SK-N-SH treated with all-trans-retinoic acid at 6 μM for 48 hours (cell line): ENCODE measurements around the gene BPIFB4.
A peak's percentile ranks its signal among the peaks of the same experiment; 100 is the strongest.

Experiments used
- ATAC-seq: fragments of 200-7000 bp; cut with Tn5 transposase; 3 replicates; pipeline ENCODE4 v1.9.1; 2020; ENCODE audit warnings: mild to moderate bottlenecking, moderate library complexity
- ARNTL ChIP-seq: fragments of 450-650 bp; formaldehyde crosslinking; IDR thresholded peaks from 2 replicates; pipeline ENCODE4 v1.5.0; 2020; ENCODE audit warnings: low read depth, mild to moderate bottlenecking, moderate library complexity, borderline replicate concordance
- BACH2 ChIP-seq: fragments of 250-450 bp; sonication (Bioruptor Pico); IDR thresholded peaks from 2 replicates; pipeline ENCODE4 v1.9.0; 2021; ENCODE audit warnings: mild to moderate bottlenecking, borderline replicate concordance
- CSDC2 ChIP-seq: fragments of 250-450 bp; sonication (Bioruptor Pico); IDR thresholded peaks from 2 replicates; pipeline ENCODE4 v1.5.0; 2020; ENCODE audit warnings: mild to moderate bottlenecking, moderate library complexity
- ESRRG ChIP-seq: fragments of 250-450 bp; sonication (Bioruptor Pico); IDR thresholded peaks from 2 replicates; pipeline ENCODE4 v1.6.1; 2021; ENCODE audit warnings: mild to moderate bottlenecking
- GLIS3 ChIP-seq: fragments of 250-450 bp; sonication (Bioruptor Pico); IDR thresholded peaks from 2 replicates; pipeline ENCODE4 v1.5.0; 2020; ENCODE audit warnings: mild to moderate bottlenecking, moderate library complexity
- ISL1 ChIP-seq: fragments of 250-450 bp; sonication (Bioruptor Pico); IDR thresholded peaks from 2 replicates; pipeline ENCODE4 v2.1.2; 2022; ENCODE audit warnings: mild to moderate bottlenecking, moderate library complexity
- PPARA ChIP-seq: fragments of 250-450 bp; sonication (Bioruptor Pico); IDR thresholded peaks from 2 replicates; pipeline ENCODE4 v1.5.0; 2020; ENCODE audit warnings: mild to moderate bottlenecking, borderline replicate concordance
- RARB ChIP-seq: fragments of 250-450 bp; sonication (Bioruptor Pico); IDR thresholded peaks from 2 replicates; pipeline ENCODE4 v1.8.0; 2021; ENCODE audit warnings: mild to moderate bottlenecking, moderate library complexity
- SNAI2 ChIP-seq: fragments of 250-450 bp; sonication (Bioruptor Pico); IDR thresholded peaks from 2 replicates; pipeline ENCODE4 v1.5.0; 2020; ENCODE audit warnings: mild to moderate bottlenecking, moderate library complexity
- TCF4 ChIP-seq: fragments of 250-450 bp; sonication (Bioruptor Pico); IDR thresholded peaks from 2 replicates; pipeline ENCODE4 v1.8.0; 2021; ENCODE audit warnings: mild to moderate bottlenecking, moderate library complexity, borderline replicate concordance
- TOX ChIP-seq: fragments of 250-450 bp; sonication (Bioruptor Pico); IDR thresholded peaks from 2 replicates; pipeline ENCODE4 v1.8.0; 2021; ENCODE audit warnings: mild to moderate bottlenecking, moderate library complexity, borderline replicate concordance
- ZC3H10 ChIP-seq: fragments of 250-450 bp; sonication (Bioruptor Pico); IDR thresholded peaks from 2 replicates; pipeline ENCODE4 v1.5.1; 2021; ENCODE audit warnings: mild to moderate bottlenecking, moderate library complexity
- ZFP3 ChIP-seq: fragments of 250-450 bp; sonication (Bioruptor Pico); IDR thresholded peaks from 2 replicates; pipeline ENCODE4 v1.5.0; 2020; ENCODE audit warnings: mild to moderate bottlenecking, moderate library complexity
- ZFP30 ChIP-seq: fragments of 450-650 bp; formaldehyde crosslinking; IDR thresholded peaks from 2 replicates; pipeline ENCODE4 v1.5.0; 2022; ENCODE audit warnings: mild to moderate bottlenecking, moderate library complexity
- ZNF565 ChIP-seq: fragments of 450-650 bp; formaldehyde crosslinking; conservative IDR thresholded peaks from 2 replicates; pipeline ENCODE4 v1.5.0; 2020; ENCODE audit warnings: low read depth, mild to moderate bottlenecking, moderate library complexity
- ZNF70 ChIP-seq: fragments of 450-650 bp; formaldehyde crosslinking; IDR thresholded peaks from 2 replicates; pipeline ENCODE4 v1.5.0; 2020; ENCODE audit warnings: mild to moderate bottlenecking, moderate library complexity
- ZNF8 ChIP-seq: fragments of 450-650 bp; formaldehyde crosslinking; IDR thresholded peaks from 2 replicates; pipeline ENCODE4 v1.5.0; 2020; ENCODE audit warnings: mild to moderate bottlenecking, moderate library complexity
- TF ChIP-seq, protein P1 (sequence below): fragments of 250-450 bp; sonication (Bioruptor Pico); IDR thresholded peaks from 2 replicates; pipeline ENCODE4 v1.8.0; 2020; ENCODE audit warnings: mild to moderate bottlenecking, moderate library complexity, borderline replicate concordance
- TF ChIP-seq, protein P2 (sequence below): fragments of 250-450 bp; sonication (Bioruptor Pico); IDR thresholded peaks from 2 replicates; pipeline ENCODE4 v1.8.0; 2021; ENCODE audit warnings: low read depth, mild to moderate bottlenecking, moderate library complexity, borderline replicate concordance
- TF ChIP-seq, protein P3 (sequence below): fragments of 250-450 bp; sonication (Bioruptor Pico); IDR thresholded peaks from 2 replicates; pipeline ENCODE4 v1.5.0; 2020; ENCODE audit warnings: mild to moderate bottlenecking, moderate library complexity
- TF ChIP-seq, protein P4 (sequence below): fragments of 250-450 bp; sonication (Bioruptor Pico); IDR thresholded peaks from 2 replicates; pipeline ENCODE4 v1.5.1; 2021; ENCODE audit warnings: mild to moderate bottlenecking, moderate library complexity
- TF ChIP-seq, protein P5 (sequence below): fragments of 250-450 bp; sonication (Bioruptor Pico); IDR thresholded peaks from 2 replicates; pipeline ENCODE4 v1.5.1; 2020; ENCODE audit warnings: low read depth, mild to moderate bottlenecking, moderate library complexity

Gene BPIFB4

DNA sequence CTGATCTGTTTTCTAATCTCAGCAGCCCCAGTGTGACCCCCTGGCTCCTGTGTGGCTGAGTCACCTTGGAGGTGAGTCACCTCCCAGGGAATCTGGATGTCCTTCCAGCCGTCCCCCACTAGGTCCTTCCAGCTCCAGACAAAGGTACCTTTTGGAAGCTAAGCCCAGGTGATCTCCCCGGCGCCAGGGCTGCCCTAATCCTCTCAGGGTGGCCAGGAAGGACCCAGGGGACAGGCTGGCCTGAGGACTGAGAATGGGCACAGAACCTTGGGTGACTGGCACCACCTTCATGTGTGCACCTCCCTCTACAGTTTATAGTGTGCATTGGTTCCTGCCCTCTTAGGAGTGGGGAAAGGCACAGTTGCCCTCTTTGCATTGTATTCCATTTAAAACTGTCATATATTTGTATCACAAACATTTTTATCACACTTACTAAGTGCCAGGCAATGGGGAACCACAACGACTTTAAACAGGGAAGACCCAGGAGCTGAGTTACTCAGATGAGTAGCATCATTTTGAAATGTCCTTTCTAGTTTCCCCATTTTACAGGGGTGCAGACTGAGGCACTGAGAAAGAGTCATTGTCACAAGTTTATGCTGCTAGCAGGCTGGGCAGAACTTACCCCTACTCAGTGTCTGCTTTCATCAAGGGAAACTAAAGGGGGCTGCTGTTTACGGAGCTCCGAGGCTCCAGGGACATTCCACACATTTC, 2.6 kb upstream of the BPIFB4 start:
- 0 out of 3 replicates have a peak, but pooled peaks have one; percentile 53 for ATAC-seq
- TF ChIP-seq, protein P1, sequence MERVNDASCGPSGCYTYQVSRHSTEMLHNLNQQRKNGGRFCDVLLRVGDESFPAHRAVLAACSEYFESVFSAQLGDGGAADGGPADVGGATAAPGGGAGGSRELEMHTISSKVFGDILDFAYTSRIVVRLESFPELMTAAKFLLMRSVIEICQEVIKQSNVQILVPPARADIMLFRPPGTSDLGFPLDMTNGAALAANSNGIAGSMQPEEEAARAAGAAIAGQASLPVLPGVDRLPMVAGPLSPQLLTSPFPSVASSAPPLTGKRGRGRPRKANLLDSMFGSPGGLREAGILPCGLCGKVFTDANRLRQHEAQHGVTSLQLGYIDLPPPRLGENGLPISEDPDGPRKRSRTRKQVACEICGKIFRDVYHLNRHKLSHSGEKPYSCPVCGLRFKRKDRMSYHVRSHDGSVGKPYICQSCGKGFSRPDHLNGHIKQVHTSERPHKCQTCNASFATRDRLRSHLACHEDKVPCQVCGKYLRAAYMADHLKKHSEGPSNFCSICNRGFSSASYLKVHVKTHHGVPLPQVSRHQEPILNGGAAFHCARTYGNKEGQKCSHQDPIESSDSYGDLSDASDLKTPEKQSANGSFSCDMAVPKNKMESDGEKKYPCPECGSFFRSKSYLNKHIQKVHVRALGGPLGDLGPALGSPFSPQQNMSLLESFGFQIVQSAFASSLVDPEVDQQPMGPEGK (CRISPR knock-in tag) = no peak
- no peak for TF ChIP-seq BACH2

DNA sequence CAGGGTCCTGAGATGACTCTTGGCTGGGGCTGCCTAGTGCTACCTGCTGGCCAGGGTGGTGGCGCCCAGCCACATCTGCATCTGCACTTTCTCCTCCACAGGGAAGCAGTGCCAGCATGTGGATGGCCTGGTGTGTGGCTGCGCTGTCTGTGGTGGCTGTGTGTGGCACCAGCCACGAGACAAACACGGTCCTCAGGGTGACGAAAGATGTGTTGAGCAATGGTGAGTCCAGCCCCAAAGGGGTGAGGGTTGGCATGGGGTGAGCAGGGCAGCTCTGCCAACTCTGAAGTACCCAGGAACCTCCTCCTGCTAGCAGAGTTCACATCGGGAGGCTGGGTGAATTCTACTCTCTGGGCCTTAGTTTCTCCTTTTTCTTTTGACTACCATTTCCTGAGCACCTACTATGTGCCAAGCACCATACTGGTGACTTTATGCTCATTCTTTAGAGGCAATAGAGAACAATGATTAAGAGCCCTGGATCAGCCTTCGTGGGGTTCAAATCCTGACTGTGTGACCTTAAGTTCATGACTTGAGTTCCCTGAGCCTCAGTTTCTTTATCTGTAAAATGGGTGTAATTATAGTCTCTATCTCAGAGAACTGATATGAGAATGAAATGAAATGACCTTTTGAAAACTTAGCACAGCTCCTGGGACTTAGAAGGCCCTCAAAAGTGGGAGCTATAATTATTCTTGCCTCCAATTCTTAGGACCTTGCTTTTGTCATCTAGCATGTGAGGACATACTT, 2.1 kb downstream of the BPIFB4 start:
- TF ChIP-seq ARNTL (no peak), BACH2 (no peak), ZFP30 (CRISPR knock-in tag) (no peak), ZC3H10 (CRISPR knock-in tag) (no peak), ZNF70 (no peak), ESRRG (no peak), SNAI2 (CRISPR knock-in tag) (no peak), ZNF565 (CRISPR knock-in tag) (no peak), RARB (no peak), ISL1 (no peak), CSDC2 (CRISPR knock-in tag) (no peak), ZFP3 (CRISPR knock-in tag) (no peak), GLIS3 (CRISPR knock-in tag) (no peak), PPARA (CRISPR knock-in tag) (no peak), TOX (CRISPR knock-in tag) (no peak)
- TF ChIP-seq, protein P2, sequence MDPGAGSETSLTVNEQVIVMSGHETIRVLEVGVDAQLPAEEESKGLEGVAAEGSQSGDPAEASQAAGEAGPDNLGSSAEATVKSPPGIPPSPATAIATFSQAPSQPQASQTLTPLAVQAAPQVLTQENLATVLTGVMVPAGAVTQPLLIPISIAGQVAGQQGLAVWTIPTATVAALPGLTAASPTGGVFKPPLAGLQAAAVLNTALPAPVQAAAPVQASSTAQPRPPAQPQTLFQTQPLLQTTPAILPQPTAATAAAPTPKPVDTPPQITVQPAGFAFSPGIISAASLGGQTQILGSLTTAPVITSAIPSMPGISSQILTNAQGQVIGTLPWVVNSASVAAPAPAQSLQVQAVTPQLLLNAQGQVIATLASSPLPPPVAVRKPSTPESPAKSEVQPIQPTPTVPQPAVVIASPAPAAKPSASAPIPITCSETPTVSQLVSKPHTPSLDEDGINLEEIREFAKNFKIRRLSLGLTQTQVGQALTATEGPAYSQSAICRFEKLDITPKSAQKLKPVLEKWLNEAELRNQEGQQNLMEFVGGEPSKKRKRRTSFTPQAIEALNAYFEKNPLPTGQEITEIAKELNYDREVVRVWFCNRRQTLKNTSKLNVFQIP (CRISPR knock-in tag) = no peak
- TF ChIP-seq, protein P3, sequence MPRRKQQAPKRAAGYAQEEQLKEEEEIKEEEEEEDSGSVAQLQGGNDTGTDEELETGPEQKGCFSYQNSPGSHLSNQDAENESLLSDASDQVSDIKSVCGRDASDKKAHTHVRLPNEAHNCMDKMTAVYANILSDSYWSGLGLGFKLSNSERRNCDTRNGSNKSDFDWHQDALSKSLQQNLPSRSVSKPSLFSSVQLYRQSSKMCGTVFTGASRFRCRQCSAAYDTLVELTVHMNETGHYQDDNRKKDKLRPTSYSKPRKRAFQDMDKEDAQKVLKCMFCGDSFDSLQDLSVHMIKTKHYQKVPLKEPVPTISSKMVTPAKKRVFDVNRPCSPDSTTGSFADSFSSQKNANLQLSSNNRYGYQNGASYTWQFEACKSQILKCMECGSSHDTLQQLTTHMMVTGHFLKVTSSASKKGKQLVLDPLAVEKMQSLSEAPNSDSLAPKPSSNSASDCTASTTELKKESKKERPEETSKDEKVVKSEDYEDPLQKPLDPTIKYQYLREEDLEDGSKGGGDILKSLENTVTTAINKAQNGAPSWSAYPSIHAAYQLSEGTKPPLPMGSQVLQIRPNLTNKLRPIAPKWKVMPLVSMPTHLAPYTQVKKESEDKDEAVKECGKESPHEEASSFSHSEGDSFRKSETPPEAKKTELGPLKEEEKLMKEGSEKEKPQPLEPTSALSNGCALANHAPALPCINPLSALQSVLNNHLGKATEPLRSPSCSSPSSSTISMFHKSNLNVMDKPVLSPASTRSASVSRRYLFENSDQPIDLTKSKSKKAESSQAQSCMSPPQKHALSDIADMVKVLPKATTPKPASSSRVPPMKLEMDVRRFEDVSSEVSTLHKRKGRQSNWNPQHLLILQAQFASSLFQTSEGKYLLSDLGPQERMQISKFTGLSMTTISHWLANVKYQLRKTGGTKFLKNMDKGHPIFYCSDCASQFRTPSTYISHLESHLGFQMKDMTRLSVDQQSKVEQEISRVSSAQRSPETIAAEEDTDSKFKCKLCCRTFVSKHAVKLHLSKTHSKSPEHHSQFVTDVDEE = no peak
- TF ChIP-seq, protein P4, sequence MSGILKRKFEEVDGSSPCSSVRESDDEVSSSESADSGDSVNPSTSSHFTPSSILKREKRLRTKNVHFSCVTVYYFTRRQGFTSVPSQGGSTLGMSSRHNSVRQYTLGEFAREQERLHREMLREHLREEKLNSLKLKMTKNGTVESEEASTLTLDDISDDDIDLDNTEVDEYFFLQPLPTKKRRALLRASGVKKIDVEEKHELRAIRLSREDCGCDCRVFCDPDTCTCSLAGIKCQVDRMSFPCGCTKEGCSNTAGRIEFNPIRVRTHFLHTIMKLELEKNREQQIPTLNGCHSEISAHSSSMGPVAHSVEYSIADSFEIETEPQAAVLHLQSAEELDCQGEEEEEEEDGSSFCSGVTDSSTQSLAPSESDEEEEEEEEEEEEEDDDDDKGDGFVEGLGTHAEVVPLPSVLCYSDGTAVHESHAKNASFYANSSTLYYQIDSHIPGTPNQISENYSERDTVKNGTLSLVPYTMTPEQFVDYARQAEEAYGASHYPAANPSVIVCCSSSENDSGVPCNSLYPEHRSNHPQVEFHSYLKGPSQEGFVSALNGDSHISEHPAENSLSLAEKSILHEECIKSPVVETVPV = no peak
- TF ChIP-seq, protein P1 (CRISPR knock-in tag) = no peak
- no peak for ATAC-seq

DNA sequence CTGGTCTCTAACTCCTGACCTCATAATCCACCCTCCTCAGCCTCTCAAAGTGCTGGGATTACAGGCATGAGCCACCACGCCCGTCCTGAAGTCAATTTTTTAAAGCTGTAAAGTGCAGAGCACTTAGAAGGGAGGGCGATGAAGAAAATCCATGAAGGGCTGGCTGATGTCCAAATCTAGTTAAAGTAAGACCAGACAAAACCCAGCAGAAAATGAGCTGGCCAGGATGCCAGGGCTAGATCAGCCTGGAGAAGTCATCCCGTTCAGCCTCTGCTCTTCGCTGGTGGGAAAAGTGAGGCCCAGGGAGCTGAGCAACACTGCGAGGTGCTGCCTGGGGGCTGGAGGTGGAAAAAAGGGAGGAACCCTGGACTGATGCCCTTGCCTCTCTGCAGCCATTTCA, 3.1 kb downstream of the BPIFB4 start:
- TF ChIP-seq SNAI2 (CRISPR knock-in tag) = no peak
- TF ChIP-seq, protein P1 (CRISPR knock-in tag) = no peak
- no peak for TF ChIP-seq TCF4 (CRISPR knock-in tag)
- no peak for TF ChIP-seq CSDC2 (CRISPR knock-in tag)
- TF ChIP-seq ZNF8 = no peak
- no peak for TF ChIP-seq GLIS3 (CRISPR knock-in tag)
- TF ChIP-seq, protein P5, sequence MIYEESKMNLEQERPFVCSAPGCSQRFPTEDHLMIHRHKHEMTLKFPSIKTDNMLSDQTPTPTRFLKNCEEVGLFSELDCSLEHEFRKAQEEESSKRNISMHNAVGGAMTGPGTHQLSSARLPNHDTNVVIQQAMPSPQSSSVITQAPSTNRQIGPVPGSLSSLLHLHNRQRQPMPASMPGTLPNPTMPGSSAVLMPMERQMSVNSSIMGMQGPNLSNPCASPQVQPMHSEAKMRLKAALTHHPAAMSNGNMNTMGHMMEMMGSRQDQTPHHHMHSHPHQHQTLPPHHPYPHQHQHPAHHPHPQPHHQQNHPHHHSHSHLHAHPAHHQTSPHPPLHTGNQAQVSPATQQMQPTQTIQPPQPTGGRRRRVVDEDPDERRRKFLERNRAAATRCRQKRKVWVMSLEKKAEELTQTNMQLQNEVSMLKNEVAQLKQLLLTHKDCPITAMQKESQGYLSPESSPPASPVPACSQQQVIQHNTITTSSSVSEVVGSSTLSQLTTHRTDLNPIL (CRISPR knock-in tag) = no peak
- no peak for TF ChIP-seq BACH2
- no peak for TF ChIP-seq ARNTL
- no peak for ATAC-seq
